ENCODE results near the gene NELFB.
"Not testable (repeated sequence)": the region's sequence is repeated elsewhere in the genome, so short reads cannot be mapped to it uniquely, and the experiment has no call there.

The NELFB gene

DNA sequence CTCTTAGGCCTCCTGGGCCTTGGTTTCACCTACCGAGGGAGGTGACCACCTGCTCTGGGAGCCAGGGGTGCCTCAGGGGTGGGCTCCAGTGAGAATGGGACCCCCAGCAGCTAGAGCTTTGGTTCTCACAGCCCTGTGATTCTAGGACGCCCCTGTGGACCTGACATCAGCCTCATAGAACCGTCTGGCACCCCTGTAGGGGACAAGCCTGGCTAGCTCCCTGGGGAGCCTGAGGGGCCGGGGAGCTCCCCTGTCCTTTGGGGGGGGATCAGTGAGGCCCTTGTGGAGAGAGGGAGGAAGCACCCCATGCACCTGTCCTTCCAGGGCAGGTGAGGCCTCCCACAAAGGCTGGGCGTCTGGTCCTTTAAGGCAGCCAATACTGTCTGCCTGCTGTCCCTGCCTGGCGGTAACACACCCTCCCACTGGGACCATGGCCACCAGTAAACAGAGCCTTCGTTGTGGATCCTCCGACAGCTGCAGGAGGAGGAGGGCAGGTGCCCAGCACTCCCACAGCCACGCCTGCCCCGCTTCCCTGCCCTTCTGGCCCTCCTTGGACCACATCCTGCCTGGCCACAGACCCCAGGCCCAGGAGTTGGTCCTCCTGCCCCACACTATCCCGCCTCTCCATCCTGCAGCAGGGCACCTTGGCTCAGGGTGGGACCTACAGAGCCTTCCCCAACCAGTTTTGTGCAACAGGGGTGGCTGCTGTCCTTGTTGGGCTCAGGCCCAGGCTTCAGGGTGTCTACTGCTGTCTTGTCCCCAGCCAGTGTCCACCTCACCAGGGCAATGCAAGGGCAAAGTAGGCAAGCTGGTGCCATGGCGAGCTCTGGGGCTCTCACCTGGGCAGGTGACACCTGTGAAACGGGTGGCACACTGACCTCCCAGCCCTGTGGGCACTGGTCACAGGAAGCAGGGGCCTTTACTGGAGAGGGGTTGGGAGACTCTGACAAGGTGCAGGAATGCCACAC is 17.1 kb upstream of the NELFB start (continued):
- TF ChIP-seq TCF4 (CRISPR knock-in tag; IDR thresholded peaks at IDR 0.05; ENCODE audit: borderline replicate concordance), result no peak
- no peak for TF ChIP-seq CSDC2 (CRISPR knock-in tag; IDR thresholded peaks at IDR 0.05)
- TF ChIP-seq BACH2 (CRISPR knock-in tag; IDR thresholded peaks at IDR 0.05; ENCODE audit: borderline replicate concordance), result no peak
- TF ChIP-seq, protein P1, sequence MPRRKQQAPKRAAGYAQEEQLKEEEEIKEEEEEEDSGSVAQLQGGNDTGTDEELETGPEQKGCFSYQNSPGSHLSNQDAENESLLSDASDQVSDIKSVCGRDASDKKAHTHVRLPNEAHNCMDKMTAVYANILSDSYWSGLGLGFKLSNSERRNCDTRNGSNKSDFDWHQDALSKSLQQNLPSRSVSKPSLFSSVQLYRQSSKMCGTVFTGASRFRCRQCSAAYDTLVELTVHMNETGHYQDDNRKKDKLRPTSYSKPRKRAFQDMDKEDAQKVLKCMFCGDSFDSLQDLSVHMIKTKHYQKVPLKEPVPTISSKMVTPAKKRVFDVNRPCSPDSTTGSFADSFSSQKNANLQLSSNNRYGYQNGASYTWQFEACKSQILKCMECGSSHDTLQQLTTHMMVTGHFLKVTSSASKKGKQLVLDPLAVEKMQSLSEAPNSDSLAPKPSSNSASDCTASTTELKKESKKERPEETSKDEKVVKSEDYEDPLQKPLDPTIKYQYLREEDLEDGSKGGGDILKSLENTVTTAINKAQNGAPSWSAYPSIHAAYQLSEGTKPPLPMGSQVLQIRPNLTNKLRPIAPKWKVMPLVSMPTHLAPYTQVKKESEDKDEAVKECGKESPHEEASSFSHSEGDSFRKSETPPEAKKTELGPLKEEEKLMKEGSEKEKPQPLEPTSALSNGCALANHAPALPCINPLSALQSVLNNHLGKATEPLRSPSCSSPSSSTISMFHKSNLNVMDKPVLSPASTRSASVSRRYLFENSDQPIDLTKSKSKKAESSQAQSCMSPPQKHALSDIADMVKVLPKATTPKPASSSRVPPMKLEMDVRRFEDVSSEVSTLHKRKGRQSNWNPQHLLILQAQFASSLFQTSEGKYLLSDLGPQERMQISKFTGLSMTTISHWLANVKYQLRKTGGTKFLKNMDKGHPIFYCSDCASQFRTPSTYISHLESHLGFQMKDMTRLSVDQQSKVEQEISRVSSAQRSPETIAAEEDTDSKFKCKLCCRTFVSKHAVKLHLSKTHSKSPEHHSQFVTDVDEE (CRISPR knock-in tag; IDR thresholded peaks at IDR 0.05), result no peak
- TF ChIP-seq ARNTL (CRISPR knock-in tag; IDR thresholded peaks at IDR 0.05; ENCODE audit: borderline replicate concordance, low read depth), result no peak
- TF ChIP-seq ZNF565 (CRISPR knock-in tag; conservative IDR thresholded peaks at IDR 0.05; ENCODE audit: low read depth), result no peak
- TF ChIP-seq PPARA (CRISPR knock-in tag; IDR thresholded peaks at IDR 0.05; ENCODE audit: borderline replicate concordance), result no peak
- TF ChIP-seq TOX (CRISPR knock-in tag; IDR thresholded peaks at IDR 0.05; ENCODE audit: borderline replicate concordance), result no peak

DNA sequence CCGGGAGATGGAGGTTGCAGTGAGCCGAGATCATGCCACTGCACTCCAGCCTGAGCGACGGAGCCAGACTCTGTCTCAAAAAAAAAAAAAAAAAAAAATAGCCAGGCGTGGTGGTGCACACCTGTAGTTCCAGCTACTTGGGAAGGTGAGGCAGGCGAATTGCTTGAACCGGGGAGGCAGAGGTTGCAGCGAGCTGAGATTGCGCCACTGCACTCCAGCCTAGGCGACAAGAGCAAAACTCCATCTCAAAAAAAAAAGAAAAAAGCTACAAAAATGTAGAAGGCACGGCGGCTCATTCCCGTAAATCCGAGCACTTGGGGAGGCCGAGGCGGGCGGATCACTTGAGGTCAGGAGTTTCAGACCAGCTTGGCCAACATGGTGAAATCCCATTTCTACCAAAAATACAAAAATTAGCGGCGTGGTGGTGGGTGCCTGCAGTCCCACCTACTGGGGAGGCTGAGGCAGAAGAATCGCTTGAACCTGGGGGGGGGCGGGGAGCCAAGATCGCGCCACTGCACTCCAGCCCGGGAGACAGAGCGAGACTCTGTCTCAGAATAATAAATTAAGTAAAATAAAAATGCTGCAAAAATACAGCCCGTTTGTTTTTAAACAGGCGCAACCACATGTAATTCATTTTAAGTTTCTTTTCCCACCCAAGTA is 15.5 kb upstream of the NELFB start:
- not testable (repeated sequence) for ATAC-seq

DNA sequence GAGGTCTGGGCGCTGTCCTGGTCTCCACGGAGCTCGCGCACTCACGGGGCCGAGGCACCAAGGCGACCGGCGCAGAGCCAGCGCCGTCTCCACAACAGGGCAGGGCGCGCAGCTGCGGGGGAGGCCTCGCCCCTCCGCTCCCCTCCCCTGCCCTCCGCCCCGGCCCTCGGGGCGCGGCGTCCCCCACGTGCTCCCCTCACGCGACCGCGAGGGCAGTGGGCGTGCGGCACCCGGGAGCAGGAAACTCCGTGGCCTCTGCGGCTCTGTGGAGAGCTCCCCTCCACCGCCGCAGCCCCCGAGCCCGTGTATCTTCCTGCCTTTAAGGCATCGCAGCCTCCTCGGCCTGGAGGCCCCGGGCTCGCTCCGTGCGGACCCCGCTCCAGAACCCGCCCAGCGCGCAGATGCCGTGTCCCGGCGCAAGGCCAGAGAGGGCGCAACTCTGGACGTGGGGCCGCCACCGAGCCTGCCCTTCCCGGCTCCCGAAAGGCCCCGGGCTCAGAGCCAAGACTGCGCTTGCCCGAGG is 14.7 kb upstream of the NELFB start:
- ATAC-seq, result peak; percentile 45
- no peak for TF ChIP-seq CSDC2 (CRISPR knock-in tag; IDR thresholded peaks at IDR 0.05)
- 0 out of 2 replicates have a peak, but pooled peaks have one; percentile 12 for TF ChIP-seq ZNF8 (CRISPR knock-in tag; IDR thresholded peaks at IDR 0.05)

DNA sequence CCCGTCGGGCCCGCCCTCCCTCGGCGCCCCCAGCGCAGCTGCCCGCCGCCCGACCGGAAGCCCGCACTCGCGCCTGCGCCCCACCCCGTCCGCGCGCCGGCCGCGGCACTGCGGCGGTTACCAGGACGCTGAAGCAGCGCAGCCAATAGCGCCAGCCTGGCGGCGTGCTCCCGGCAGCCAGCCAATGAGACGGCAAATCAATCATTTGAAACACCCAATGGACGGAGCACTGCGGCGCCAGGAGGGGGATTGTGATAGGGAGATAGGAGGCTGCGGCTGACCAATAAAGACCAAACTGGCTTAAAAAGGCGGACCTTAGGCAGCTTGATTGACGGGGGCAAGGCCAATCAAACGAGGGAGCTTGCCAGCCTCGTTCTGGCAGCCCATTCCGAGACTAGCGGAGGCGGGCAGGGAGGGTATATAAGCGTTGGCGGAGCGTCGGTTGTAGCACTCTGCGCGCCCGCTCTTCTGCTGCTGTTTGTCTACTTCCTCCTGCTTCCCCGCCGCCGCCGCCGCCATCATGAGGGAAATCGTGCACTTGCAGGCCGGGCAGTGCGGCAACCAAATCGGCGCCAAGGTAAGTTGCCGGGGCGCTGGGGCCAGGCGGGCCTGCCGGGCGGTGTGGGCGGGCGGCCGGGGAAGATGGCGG is 14.2 kb upstream of the NELFB start, which contains the start of gene TUBB4B:
Gene TUBB4B, plus strand, starts transcription at position 447 of the 649 bp plus-strand sequence. Its CDS starts 74 bp downstream, at position 521.
- no peak for TF ChIP-seq ZFP30 (CRISPR knock-in tag; IDR thresholded peaks at IDR 0.05)
- TF ChIP-seq ZNF565 (CRISPR knock-in tag; conservative IDR thresholded peaks at IDR 0.05; ENCODE audit: low read depth), result no peak
- no peak for TF ChIP-seq ISL1 (CRISPR knock-in tag; IDR thresholded peaks at IDR 0.05)
- no peak for TF ChIP-seq ESRRG (CRISPR knock-in tag; IDR thresholded peaks at IDR 0.05)
- TF ChIP-seq BACH2 (CRISPR knock-in tag; IDR thresholded peaks at IDR 0.05; ENCODE audit: borderline replicate concordance), result no peak
- TF ChIP-seq, protein P2, sequence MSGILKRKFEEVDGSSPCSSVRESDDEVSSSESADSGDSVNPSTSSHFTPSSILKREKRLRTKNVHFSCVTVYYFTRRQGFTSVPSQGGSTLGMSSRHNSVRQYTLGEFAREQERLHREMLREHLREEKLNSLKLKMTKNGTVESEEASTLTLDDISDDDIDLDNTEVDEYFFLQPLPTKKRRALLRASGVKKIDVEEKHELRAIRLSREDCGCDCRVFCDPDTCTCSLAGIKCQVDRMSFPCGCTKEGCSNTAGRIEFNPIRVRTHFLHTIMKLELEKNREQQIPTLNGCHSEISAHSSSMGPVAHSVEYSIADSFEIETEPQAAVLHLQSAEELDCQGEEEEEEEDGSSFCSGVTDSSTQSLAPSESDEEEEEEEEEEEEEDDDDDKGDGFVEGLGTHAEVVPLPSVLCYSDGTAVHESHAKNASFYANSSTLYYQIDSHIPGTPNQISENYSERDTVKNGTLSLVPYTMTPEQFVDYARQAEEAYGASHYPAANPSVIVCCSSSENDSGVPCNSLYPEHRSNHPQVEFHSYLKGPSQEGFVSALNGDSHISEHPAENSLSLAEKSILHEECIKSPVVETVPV (CRISPR knock-in tag; IDR thresholded peaks at IDR 0.05), result no peak
- no peak for TF ChIP-seq ZNF70 (CRISPR knock-in tag; IDR thresholded peaks at IDR 0.05)
- TF ChIP-seq, protein P3, sequence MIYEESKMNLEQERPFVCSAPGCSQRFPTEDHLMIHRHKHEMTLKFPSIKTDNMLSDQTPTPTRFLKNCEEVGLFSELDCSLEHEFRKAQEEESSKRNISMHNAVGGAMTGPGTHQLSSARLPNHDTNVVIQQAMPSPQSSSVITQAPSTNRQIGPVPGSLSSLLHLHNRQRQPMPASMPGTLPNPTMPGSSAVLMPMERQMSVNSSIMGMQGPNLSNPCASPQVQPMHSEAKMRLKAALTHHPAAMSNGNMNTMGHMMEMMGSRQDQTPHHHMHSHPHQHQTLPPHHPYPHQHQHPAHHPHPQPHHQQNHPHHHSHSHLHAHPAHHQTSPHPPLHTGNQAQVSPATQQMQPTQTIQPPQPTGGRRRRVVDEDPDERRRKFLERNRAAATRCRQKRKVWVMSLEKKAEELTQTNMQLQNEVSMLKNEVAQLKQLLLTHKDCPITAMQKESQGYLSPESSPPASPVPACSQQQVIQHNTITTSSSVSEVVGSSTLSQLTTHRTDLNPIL (CRISPR knock-in tag; IDR thresholded peaks at IDR 0.05; ENCODE audit: low read depth), result no peak
- TF ChIP-seq, protein P4, sequence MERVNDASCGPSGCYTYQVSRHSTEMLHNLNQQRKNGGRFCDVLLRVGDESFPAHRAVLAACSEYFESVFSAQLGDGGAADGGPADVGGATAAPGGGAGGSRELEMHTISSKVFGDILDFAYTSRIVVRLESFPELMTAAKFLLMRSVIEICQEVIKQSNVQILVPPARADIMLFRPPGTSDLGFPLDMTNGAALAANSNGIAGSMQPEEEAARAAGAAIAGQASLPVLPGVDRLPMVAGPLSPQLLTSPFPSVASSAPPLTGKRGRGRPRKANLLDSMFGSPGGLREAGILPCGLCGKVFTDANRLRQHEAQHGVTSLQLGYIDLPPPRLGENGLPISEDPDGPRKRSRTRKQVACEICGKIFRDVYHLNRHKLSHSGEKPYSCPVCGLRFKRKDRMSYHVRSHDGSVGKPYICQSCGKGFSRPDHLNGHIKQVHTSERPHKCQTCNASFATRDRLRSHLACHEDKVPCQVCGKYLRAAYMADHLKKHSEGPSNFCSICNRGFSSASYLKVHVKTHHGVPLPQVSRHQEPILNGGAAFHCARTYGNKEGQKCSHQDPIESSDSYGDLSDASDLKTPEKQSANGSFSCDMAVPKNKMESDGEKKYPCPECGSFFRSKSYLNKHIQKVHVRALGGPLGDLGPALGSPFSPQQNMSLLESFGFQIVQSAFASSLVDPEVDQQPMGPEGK (CRISPR knock-in tag; IDR thresholded peaks at IDR 0.05; ENCODE audit: borderline replicate concordance), result no peak
- 0 out of 2 replicates have a peak, but pooled peaks have one; percentile 86 for TF ChIP-seq GLIS3 (CRISPR knock-in tag; IDR thresholded peaks at IDR 0.05)
- TF ChIP-seq, protein P1 (CRISPR knock-in tag; IDR thresholded peaks at IDR 0.05), result 0 out of 2 replicates have a peak, but pooled peaks have one; percentile 28
- TF ChIP-seq OSR1 (CRISPR knock-in tag; IDR thresholded peaks at IDR 0.05), result no peak
- no peak for TF ChIP-seq ZFP3 (CRISPR knock-in tag; IDR thresholded peaks at IDR 0.05)
- TF ChIP-seq TOX (CRISPR knock-in tag; IDR thresholded peaks at IDR 0.05; ENCODE audit: borderline replicate concordance), result no peak
- no peak for TF ChIP-seq PPARA (CRISPR knock-in tag; IDR thresholded peaks at IDR 0.05; ENCODE audit: borderline replicate concordance)
- peak; percentile 84 for TF ChIP-seq ZC3H10 (CRISPR knock-in tag; IDR thresholded peaks at IDR 0.05)
- ATAC-seq, result peak; percentile 72
